K562 (cell line): Measurements from ENCODE around the gene SDF4.

ENCODE experiments used
- RFX5 ChIP-seq: IDR thresholded peaks from 2 replicates; pipeline ENCODE4 v1.6.1; 2011; ENCODE audit warnings: low read depth, mild to moderate bottlenecking, improper control_type of control experiment, low read length
- ZNF184 ChIP-seq: sonication (generic); formaldehyde crosslinking; IDR thresholded peaks from 2 replicates; pipeline ENCODE4 v1.5.0; 2020; ENCODE audit warnings: missing genetic modification reagents

DNA sequence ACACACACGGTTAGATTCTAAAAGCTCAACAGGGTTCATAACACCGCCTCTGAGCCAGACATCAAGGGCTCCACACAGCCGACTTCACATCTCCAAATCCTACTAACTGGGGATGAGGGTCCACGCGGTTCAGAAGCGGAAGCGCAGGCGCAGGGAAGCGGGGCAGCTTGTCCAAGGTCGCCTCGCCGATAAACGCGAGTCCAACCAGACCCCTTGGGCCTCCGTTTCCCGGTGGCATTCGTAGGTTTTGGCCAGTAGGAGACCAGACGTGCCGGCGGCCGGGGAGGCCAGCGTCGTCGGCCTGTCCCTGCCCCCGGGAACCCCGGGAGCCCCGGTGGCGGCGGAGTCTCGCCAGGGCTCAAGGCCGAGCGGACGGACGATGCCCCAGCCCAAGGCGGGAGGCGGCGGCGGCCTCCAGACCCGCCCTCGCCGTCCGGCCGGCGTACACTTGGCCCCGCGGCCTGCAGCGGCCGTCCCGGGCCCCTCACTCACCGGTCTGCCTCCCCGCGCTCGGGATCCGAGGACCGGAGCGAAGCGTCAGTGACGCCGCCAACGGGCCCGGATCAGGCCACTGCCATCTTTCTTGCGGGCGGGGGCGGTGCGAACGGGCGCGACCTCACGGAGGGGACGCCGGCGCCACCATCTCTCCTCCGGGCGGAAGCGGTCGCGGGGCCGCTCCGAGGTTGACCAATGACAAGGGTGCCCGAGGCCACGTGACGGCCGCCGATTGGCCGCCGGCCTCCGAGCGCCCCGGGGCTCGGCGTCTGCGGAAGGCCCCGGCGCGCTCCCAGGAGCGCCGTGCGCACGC, at the start of gene SDF4:
- no peak for TF ChIP-seq RFX5
- no peak for TF ChIP-seq ZNF184 (CRISPR knock-in tag)
